ENCODE measurements around the gene ROS1. TPM values are rescaled to one million over a fixed set of nuclear protein-coding genes. Genes with fewer than 3 reads are reported as not detected.

The ROS1 gene
- total and polyA plus RNA-seq, 10 of the 15 experiments (the other 5 are each of a cell fraction or from before 2014, with no cell fraction given): under 0.01 to 0.07 (median 0.03) TPM; not detected in 5

GRCh38 chr6:117270055-117270842, 155.5 kb downstream of the ROS1 start:
- in situ Hi-C loops (cut with MboI): no loop called here
- no peaks in the 10 kb centered on the region for H3K79me2 ChIP-seq (ENCODE audit: control insufficient read depth, insufficient read depth, low read length)
- H3K4me3 ChIP-seq: no peak overlapping the region
- ChIA-PET CTCF (no interaction called here), POLR2A (no interaction called here), RAD21 (ENCODE audit: unreplicated experiment) (no interaction called here), SMC1A (ENCODE audit: uncharacterized antibody, unreplicated experiment) (no interaction called here)
- no TSS peak for BruUV-seq (replicated peaks)
- no peaks in the 10 kb centered on the region for H3K36me3 ChIP-seq (ENCODE audit: control insufficient read depth in 2 of 2, insufficient read depth in 2 of 2, low read length in 1 of 2)
- TF ChIP-seq BACH1 (IDR thresholded peaks at IDR 0.05; ENCODE audit: borderline replicate concordance) (no peak), SUZ12 (IDR thresholded peaks at IDR 0.05; ENCODE audit: unreplicated experiment) (peak; percentile 75)
- ATAC-seq (no peak), DNase-seq (ENCODE audit: low read depth, low spot score) (no peak), FAIRE-seq (no peak)
- H3K27me3 ChIP-seq (replicated peaks in 1 of 2; ENCODE audit: control insufficient read depth in 2 of 2, insufficient read depth in 2 of 2, low read length in 1 of 2): peaks cover 15 to 36% of the 10 kb centered on the region in 2 experiments
- H2AFZ ChIP-seq (ENCODE audit: control insufficient read depth, low read depth, low read length): no peak overlapping the region
- no peak overlapping the region for H3K9ac ChIP-seq (ENCODE audit: control insufficient read depth, insufficient read depth, low read length)
- H3K4me2 ChIP-seq (ENCODE audit: control insufficient read depth, insufficient read depth): no peak overlapping the region
- no peaks in the 10 kb centered on the region for H3K4me1 ChIP-seq (ENCODE audit: control insufficient read depth, insufficient read depth, low read length)
- whole genome bisulfite sequencing (ENCODE audit: insufficient coverage, insufficient replicate concordance, low lambda C conversion rate, missing lambda C conversion rate): 47% methylated on average over 34 of the region's 74 CpGs
- H3K9me3 ChIP-seq (replicated peaks; ENCODE audit: control insufficient read depth, insufficient read depth, low read length): no peaks in the 10 kb centered on the region
- H4K20me1 ChIP-seq (ENCODE audit: control insufficient read depth, insufficient read depth): no peaks in the 10 kb centered on the region
- no peak overlapping the region for H3K27ac ChIP-seq (ENCODE audit: control insufficient read depth, insufficient read depth)
- intact Hi-C loops (cut with micrococcal nuclease; ENCODE audit: unreplicated experiment): no loop called here

GRCh38 chr6:117269638-117270054, 156.1 kb downstream of the ROS1 start:
- no peaks in the 10 kb centered on the region; the same call in 2 of the 3 replicates for H3K9me3 ChIP-seq (replicated peaks; ENCODE audit: control insufficient read depth, insufficient read depth, low read length)
- no peak overlapping the region for H3K27ac ChIP-seq (ENCODE audit: control insufficient read depth, insufficient read depth)
- no peak for ATAC-seq
- 11% methylated on average over 8 of the region's 8 CpGs for WGBS (ENCODE audit: insufficient coverage, insufficient replicate concordance, low lambda C conversion rate, missing lambda C conversion rate)
- ChIA-PET CTCF (no interaction called here), RAD21 (ENCODE audit: unreplicated experiment) (no interaction called here), POLR2A (no interaction called here), SMC1A (ENCODE audit: uncharacterized antibody, unreplicated experiment) (no interaction called here)
- peaks cover 18 to 40% of the 10 kb centered on the region in 2 experiments for H3K27me3 ChIP-seq (replicated peaks in 1 of 2; ENCODE audit: control insufficient read depth in 2 of 2, insufficient read depth in 2 of 2, low read length in 1 of 2)
- H3K4me1 ChIP-seq (ENCODE audit: control insufficient read depth, insufficient read depth, low read length): peaks cover 1% of the 10 kb centered on the region; the same call in 1 of the 2 replicates
- intact Hi-C loops (cut with micrococcal nuclease; ENCODE audit: unreplicated experiment): no loop called here
- in situ Hi-C loops (cut with MboI): no loop called here
- DNase-seq (ENCODE audit: low read depth, low spot score): no peak
- no peaks in the 10 kb centered on the region for H3K36me3 ChIP-seq (ENCODE audit: control insufficient read depth in 2 of 2, insufficient read depth in 2 of 2, low read length in 1 of 2)
- H3K4me3 ChIP-seq: no peak overlapping the region
- no TSS peak for BruUV-seq (replicated peaks)
- no peaks in the 10 kb centered on the region for H3K79me2 ChIP-seq (ENCODE audit: control insufficient read depth, insufficient read depth, low read length)
- no peak overlapping the region for H3K9ac ChIP-seq (ENCODE audit: control insufficient read depth, insufficient read depth, low read length)
- H4K20me1 ChIP-seq (ENCODE audit: control insufficient read depth, insufficient read depth): no peaks in the 10 kb centered on the region
- FAIRE-seq: no peak
- no peak overlapping the region for H3K4me2 ChIP-seq (ENCODE audit: control insufficient read depth, insufficient read depth)
- no peak overlapping the region for H2AFZ ChIP-seq (ENCODE audit: control insufficient read depth, low read depth, low read length)
- no peak for TF ChIP-seq IRF4 (IDR thresholded peaks at IDR 0.05; ENCODE audit: low read depth, low read length)
- no peak for TF ChIP-seq NFYB (IDR thresholded peaks at IDR 0.05; ENCODE audit: insufficient read depth, low read depth, low read length)
- no peak for TF ChIP-seq BRCA1 (IDR thresholded peaks at IDR 0.05; ENCODE audit: low read depth, low read length)
- no peak for TF ChIP-seq EED (IDR thresholded peaks at IDR 0.05; ENCODE audit: low read depth)
- TF ChIP-seq EGR1 (IDR thresholded peaks at IDR 0.05; ENCODE audit: borderline replicate concordance in 1 of 2, low read depth in 2 of 2, low read length in 2 of 2): no peak
- TF ChIP-seq MTA2 (IDR thresholded peaks at IDR 0.05; ENCODE audit: low read depth): no peak
- TF ChIP-seq FOXM1 (IDR thresholded peaks at IDR 0.05; ENCODE audit: low read depth, low read length): no peak
- no peak for TF ChIP-seq ESRRA (IDR thresholded peaks at IDR 0.05; ENCODE audit: low read length)
- TF ChIP-seq FOS (IDR thresholded peaks at IDR 0.05; ENCODE audit: borderline replicate concordance, extremely low read depth, insufficient read length): no peak
- TF ChIP-seq RELB (IDR thresholded peaks at IDR 0.05; ENCODE audit: low read depth): no peak
- TF ChIP-seq YBX1 (IDR thresholded peaks at IDR 0.05): no peak
- TF ChIP-seq ATF3 (IDR thresholded peaks at IDR 0.05; ENCODE audit: borderline replicate concordance, extremely low read depth, low read depth, low read length): no peak
- TF ChIP-seq IKZF1 (conservative IDR thresholded peaks at IDR 0.05): no peak
- TF ChIP-seq SP1 (IDR thresholded peaks at IDR 0.05; ENCODE audit: low read depth, low read length): no peak

Measured in GM12878 (cell line).